ENCODE results near the gene MAP3K13.
A peak's percentile ranks its signal among the peaks of the same experiment; 100 is the strongest.

MAP3K13 gene

DNA sequence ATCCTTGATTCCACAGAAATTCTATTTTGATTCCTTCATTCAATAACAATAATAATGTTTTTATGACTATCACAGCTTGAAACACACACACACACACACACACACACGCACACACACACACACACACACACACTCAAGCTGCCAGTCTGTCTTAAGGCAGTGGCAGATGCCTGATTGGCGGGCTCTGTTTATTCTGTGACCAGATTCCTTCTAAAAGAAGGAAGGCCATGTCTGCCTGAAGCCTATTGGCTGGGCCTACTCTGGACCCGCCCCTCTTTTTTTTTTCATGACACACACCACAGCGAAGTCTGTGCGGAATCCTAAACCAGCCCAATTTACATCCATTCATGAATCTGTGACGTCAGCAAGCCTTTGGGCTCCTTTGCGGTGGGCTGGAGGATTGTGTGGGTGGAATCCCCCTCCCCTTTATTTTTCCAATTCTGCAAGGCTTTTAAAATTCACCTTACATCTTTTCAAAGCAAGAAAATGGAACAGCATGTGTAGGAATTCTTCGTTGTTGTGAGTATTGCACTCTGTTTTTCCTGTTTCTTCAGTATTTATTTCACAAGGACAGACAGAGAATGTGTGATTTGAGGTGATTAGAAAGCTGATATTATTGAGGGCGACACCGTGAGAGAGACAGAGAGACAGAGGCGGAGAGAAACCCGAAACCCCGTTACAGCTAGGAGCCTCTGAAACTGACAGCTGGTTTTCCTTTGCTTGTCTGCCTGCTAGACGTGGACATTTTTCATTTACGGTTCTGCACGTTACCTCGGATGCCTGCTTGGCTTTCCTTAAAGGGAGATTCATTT is at the start of gene MAP3K13:
MAP3K13 (plus strand) TSS at position 287 of the 812 bp plus-strand sequence. CDS start 65,446 bp downstream, outside the sequence.
- DNase-seq = peak; percentile 79

GRCh38 chr3:185313693-185314246 is 49.2 kb upstream of the MAP3K13 start:
- no peak for DNase-seq

DNA sequence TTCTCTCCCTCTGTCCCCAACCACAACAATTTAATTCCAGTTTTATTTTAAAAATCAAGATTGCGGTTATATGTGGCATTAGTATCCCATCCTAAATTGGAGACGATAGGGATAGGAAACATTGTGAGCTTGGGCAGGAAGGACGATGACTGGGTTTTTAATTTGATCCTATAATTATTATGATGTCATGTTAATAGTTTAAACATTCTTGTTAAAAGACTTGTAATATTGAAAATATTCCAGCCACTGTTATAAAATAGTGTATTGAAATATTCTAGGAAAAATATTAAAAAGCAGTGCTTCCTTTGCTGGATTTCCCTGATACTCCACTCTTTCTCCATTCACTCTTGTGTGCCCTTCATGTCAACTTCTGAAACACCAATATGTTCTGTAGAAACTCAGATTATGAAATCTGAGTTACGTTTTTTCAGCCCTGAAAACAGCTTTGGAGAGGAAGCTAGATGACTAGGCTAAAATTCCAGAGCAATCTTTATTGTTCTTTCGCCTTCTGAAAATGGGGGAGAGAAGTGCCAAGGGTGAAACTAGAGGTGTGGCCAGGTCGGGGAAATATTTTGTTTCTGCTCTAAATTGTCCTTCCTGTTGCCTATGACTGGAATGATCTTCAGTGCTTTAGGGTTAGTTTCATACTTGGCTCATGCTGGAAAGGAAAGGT is 46.1 kb upstream of the MAP3K13 start:
- peak; percentile 95 for DNase-seq

- peak; percentile 77 for DNase-seq
Measured at GRCh38 chr3:185317674-185318073, 45.3 kb upstream of the MAP3K13 start.

DNA sequence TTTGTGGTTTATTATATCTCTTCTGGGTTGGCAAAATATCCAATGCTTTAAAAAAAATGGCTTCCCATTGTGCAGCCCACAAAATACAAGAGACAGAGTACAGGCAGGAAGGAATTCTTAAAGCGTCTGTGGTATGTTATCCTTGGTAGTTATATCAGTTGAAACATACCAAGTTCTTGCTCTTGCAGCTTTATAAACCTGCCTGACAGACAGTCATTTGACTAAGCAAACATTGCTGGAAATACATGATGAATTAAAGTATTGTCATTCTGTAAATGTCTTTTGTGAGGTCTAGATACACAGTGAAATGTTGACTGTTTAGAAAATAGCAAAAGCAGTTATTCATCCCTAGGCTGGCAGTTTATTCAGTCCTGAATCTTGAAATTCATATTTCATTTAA is 44.8 kb upstream of the MAP3K13 start:
- DNase-seq = no peak

DNA sequence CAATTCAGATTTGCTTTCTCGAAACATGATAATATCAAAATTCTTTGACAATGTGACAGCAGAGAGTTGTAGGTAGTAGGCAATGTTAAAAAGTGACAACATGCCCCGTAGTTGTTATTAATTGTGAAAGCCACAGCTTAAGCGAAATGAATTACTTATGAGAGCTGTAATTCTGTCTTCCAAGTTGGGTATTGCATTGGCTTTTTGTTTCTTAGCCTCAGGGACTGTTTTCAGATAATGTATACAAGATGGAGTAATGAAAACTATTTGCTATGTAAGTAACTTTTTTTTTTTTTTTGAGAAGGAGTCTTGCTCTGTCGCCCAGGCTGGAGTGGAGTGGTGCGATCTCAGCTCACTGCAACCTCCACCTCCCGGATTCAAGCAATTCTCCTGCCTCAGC is 43.1 kb upstream of the MAP3K13 start:
- no peak for DNase-seq

- DNase-seq = no peak
Measured at GRCh38 chr3:185320949-185321348, 42.0 kb upstream of the MAP3K13 start.

DNA sequence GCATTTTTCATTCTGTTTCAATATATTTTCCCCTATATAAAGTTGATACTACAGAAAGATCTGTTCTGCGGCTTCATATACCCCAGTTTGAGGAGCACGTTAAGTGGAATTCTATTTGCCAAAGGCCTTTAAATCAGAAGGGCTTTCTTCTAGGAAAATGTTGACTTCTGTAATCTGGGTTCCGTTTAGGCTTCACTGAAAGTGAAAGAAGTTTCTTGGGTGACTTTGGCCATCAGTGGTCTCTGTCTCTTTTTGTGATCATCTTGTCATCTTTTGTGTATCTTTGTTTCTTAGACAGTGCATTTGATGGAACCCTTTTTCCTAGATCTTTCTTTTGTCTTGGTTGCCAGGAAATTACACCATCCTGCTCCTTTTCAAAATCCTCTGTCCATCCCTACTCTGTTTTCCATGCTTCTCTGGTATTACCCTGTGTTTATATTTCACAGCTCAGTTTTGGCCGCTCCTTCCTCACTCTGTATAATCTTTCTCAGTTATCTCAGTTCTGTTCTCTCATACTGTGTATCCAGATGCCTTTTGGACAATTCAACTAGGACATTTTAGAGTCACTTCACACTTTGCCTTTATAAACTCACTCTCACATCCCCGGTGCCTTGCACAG is 40.7 kb upstream of the MAP3K13 start:
- DNase-seq = peak; percentile 44

DNA sequence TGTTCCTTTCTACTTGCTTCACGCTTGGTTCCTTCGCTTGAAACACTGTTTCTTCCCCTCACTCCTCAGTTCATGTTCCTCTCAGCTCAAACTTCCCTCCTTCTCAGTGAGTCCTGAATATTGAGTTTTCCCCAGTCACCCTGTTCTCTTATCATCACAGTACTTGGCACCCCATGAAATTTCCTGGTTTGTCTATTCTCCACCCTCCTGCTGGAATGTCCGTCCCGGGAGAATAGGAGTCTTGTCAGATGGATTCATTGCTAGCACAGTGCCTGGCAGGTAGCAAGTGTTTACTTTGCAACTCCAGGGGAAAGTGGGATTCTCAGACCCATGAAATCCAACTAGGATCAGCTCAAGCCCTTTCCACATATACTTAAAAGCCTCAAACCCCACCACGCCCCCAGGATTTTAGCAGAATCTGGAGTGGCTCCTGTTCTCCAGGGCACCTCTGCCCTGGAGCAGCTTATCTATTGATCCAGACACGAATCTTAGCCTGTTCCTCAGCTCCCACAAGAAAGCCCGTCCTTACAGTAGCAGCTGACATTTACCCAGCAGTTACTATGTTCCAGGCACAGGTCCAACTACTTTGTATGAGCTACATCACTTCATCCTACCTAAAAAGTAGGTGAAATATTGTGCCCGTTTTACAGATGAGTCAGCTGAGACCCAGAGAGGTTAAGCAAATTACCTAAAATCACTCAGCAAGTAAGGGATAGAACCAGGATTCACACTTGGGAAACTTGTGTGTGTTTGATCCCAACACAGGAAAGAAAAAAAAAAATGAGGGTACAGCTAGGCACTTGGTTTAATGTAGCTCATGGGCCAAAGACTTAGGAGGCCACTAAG is 36.8 kb upstream of the MAP3K13 start:
- no peak for DNase-seq

- no peak for DNase-seq
Measured at GRCh38 chr3:185327062-185327461, 35.9 kb upstream of the MAP3K13 start.

DNA sequence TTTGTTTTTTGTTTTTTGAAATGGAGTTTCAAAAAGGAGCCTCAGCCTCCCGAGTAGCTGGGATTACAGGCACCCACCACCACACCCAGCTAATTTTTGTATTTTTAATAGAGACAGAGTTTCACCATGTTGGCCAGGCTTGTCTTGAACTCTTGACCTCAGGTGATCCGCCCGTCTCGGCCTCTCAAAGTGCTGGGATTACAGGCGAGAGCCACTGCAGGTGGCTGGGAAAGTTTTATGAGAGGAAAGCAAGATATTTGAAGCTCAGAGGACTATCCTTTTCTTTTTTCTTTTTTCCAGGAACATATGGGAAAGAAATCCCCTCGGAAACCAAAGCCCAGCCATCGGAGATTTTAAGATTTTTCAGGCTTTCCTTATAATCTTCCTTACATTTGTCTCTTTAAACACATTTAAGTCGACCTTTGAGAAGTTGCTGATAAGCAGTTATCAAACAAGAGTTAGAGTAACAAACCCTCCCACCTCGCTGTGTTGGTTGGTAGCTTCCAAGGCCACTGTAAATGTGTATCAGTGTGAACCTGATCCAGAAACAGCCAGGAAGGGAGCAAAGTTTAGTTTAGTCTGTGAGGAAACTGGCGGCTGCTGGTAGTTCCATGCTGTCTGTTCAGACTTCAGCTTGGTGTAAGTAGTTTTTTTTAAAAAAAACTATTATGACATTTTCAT is 34.5 kb upstream of the MAP3K13 start:
- DNase-seq = no peak

DNA sequence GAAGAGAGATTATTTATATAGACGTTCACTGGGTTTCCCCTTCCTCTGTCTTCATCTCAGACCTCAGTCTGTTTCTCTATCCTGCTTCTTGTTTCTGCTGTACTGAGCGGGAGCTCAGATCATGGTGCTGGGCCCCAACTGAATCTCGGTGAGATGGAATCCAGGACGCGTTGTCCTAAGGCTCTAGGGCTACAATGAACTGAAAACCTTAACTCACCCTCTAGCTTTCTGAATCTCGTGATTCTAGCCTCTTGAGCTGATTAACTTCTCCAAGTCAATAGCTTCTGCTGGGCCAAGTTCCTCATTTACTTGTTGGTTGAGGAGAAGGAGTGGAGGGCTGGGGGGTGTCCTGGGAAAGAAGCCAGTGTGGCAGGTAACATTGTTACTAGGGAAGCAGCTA is 32.7 kb upstream of the MAP3K13 start:
- peak; percentile 66 for DNase-seq

DNA sequence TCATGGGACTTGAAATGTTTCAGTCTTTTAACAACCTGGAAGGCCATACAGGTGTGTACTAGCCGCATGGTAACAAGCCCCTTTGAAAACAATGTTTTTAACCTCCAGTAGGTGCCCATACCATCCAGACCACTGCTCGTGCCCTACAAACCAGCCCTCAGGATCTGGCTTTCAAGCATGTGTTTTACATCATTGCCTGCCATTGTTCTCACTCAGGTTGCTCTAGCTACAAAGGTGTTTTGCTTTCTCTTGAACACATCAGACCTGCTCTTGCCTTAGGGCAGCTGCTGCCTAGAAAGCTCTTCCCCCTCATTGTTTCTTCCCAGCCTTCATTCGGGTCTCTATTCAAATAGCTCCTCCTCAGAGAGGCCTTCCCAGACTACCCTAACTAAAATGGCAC is 32.3 kb upstream of the MAP3K13 start:
- no peak for DNase-seq

DNA sequence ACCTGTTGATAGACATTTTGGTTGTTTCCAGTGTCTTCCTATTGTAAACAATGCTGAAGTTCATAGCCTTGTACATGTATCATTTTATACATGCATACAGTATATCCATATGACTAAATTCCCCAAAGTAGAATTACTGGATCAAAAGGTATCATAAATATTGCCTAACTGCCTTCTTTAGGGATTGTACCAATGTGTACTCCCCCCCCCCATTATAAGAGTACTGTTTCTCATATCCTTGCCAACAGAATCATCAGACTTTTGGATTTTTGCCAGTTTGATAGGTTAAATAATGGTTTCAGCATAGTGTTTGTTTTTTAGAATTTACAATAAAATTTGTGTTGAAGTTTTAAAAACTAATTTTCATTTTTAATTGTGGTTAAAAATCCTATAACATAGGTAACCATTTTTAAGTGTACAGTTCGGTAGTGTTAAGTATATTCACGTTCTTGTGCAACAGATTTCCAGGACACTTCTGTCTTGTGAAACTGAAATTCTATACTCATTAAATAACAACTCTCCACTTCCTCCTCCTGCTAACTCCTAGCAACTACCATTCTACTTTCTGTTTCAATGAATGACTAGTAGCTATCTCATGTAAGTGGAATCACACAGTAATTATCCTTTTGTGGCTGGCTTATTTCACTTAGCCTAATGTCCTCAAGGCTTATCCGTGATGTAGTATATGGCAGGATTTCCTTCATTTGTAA is 30.8 kb upstream of the MAP3K13 start:
- DNase-seq = peak; percentile 90

GRCh38 chr3:185335799-185336198 is 27.1 kb upstream of the MAP3K13 start:
- DNase-seq = no peak

GRCh38 chr3:185337231-185337816 is 25.6 kb upstream of the MAP3K13 start:
- no peak for DNase-seq

DNA sequence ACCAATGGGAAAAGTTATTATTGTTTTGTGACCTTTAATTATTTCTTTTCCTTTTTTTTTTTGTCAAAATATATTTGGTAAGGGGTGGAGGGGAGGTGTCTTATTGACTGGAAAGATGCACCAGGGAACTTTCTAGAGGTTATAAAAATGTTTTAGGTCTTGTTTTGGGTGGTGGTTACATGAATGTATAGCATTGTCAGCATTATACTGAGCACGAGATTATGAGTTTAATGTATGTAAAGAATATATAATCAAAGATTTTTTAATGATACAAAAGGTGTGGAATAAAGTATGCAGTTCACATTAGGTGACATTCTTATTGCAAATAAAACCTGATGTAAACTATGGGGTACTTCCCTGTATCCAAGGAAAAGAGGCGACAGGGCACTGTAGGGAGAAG is 23.0 kb upstream of the MAP3K13 start:
- no peak for DNase-seq

DNA sequence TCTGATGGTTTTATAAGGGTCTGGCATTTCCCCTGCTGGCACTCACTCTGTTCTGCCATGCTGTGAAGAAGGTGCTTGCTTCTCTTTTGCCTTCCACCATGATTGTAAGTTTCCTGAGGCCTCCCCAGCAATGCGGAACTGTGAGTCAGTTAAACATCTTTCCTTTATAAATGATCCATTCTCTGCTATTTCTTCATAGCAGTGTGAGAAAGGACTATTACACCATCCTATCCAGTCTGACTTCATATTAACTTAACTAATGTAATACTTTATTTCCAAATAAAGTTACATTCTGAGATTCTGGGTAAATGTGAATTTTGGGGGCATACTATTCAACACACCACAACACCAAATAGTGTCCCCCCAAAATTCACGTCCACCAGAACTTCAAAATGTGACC is 22.2 kb upstream of the MAP3K13 start:
- peak; percentile 37 for DNase-seq

DNA sequence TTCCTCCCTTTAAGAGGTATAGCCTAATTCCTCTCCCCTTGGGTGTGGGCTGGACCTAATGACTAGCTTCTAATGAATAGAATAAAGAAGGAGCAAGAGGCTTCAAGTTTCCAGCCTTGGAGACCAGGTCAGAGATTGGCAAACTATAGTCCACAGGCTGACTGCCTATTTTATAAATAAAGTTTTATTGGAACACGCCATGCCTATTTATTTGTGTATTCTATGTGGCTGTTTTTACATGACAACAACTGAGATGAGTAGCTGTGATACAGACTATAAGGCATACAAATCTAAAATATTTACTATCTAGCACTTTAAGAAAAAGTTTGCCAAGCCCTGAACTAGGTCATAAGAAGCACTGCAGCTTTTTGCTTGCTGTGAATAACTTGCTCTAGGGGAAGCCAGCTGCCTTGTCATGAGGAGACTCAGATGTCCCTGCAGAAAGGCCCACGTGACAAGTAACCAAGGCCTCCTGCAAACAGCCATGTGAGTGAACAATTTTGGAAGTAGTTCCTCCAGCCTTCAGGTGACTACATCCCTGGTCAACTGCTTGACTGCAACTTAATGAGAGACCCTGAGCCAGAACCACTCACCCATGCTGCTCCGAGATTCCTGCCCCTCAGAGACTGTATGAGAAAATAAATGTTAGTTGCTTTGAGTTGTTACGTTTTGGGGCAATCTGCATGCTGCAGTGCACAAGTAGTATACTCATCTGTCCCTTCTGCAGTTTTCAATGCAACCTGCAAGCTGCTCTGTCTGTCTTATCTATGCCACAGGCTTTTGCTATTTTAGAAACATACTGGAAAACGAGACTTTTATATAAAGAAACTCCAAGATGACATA is 21.1 kb upstream of the MAP3K13 start:
- peak; percentile 8 for DNase-seq
